Tongue (tissue), 2 donors: Measurements from ENCODE around the gene SYT17. TPM values are rescaled to one million over a fixed set of nuclear protein-coding genes. Genes with fewer than 3 reads are reported as not detected.
"Not testable (repeated sequence)": the region's sequence is repeated elsewhere in the genome, so short reads cannot be mapped to it uniquely, and the experiment has no call there.

Experiments used
- DNase-seq: peaks from one replicate; pipeline ENCODE4 v3.0.0-alpha.2; 2015
- total RNA-seq: library from RNA; depleted of rRNA; stranded (reverse); fragments of >200 nt; gene quantifications from one replicate; pipeline ENCODE4 v1.2.3, GENCODE V29; 2014

Gene SYT17
- total RNA-seq, 1 donor from 2014 or later = 5.8 TPM

DNA sequence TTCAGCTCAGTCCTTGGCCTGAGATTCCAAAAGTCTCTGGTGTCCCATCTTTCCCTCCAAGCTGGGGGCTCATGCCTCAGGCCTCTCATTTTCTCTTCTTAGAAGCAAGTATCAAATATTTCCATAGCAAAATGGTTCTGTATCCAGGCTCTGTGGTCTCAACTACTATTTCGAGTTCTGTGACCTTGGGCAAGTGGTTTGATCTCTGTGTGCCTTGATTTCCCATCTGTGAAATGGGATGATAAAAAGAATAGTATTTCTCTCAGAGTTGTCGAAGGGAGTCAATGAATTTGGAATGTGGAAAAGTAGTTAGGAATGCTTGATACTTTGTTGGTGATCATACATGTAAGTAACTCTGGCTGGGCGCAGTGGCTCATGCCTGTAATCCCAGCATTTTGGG lies 6.4 kb downstream of the SYT17 start:
- DNase-seq = no peak

DNA sequence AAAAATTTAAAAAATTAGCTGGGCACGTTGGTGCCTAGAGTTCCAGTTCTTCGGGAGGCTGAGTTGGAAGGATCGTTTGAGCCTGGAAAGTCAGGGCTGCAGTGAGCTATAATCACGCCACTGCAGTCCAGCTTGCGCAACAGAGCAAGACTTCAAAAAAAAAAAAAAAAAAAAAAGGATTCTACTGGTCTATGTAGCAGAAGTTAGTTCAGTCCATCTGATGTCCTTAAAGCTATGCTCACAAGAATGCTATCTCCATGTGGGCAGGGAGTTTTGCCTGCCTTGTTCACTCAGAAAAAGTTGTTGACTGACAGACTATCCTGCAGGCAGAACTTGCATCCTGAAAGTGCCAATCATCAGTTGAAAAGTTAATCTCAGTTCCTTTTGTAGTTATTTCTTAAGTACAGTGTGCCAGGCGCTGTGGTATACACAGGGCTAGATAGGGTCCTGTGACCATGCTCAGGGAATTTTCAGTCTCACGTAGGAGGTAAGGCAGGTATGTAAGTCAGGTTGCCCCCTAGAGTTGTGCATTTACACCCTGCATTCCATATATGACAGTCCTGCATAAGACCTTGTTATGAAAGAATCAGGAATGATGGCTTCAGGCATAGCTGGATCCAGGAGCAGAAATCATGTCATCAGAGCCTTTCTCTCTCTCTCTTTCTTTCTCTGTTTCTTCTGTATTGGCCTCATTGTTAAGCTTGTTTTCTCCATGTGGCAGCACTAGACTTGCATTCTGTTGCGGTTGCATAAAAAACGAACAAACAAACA lies 7.6 kb downstream of the SYT17 start:
- no peak for DNase-seq

DNA sequence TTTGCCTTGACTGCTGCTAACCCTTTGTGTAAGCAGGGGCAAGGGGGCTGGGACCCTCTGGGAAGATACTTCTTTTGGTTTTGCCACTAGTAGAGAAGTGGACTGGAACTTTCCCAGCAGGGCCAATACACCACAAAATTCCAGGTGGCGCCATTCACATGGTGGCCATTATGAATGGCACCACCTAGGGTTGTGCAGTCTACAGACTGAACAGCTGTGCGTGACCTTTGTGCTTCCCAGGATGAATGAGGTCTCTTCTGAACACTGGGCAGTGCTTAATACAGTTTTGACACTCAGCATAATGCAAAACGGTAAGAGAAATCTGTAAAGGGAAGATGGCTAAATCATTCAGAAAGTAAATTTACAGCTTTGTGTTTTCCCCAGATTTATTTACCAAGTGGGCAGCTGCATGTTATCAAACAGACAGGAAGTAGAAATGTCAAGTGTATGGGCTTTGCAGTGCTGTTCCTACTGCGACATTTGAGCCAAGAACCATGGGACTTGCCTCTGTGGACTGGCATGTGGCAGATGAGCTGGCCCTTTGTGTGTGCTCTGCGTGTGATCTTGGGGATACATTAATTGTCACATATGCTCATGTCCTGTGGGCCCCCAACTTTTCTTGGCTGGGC lies 9.2 kb downstream of the SYT17 start:
- no peak for DNase-seq

DNA sequence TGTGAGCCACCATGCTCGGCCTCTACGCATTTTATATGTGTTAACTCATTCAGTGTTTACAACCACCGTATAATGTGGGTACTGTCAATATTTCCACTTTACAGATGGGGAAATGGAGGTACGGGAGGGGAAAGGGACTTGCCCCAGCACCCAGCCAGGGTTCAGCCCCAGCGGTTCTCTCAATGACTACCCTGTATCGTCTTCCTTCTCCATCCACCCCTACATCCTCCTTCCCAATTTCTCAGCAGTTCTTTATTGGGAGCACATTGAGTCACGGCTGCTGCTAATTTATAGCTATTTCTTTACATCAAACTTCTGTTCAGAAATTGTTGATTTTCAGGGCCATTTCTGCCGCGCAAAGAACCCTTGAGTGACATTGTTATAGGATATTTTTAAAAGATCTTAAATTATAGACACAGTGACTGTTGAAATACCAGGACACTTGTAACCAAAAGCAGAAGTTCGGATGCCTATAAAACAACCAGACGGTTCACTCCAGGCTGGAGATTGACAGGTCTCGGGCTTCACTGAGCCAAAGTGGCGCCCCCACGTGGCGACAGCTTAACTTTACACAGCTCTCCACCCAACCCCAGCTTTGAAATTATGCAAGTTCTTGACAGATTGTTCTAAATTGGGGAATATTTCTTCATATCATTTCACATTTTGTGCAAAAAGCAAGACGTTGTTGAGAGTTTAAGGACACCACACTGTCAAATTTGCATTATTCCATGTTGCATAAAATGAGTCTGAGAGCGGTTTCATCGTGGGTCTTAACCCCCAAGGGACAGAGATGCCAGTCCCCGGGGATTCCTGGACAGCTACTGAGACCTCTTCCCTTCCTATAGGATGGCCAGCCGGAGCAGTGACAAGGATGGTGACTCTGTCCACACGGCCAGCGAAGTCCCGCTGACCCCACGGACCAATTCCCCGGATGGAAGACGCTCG lies 11.8 kb downstream of the SYT17 start:
- DNase-seq = peak; percentile 54

GRCh38 chr16:19180741-19181140 lies 12.7 kb downstream of the SYT17 start:
- DNase-seq = no peak

DNA sequence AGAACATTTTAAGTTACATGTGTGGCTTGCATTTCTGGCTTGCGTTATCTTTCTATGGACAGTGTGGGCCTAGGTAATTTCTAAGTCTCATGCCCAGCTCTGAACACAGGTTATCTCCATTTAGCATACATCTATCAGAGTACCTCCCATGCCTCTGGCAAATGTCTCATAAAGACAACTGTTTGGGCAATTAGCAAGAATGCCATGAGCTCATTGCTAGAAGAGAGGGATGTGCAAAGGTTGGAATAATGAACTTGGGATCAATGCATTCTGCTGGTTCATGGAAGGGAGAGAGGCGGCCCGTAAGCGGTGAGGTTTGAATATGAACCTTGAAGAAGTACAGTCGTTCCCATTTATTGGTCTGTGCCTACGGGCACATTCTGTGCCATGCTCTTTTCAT lies 14.4 kb downstream of the SYT17 start:
- DNase-seq = no peak

- DNase-seq = no peak
Measured at GRCh38 chr16:19183187-19183586, 15.1 kb downstream of the SYT17 start.

DNA sequence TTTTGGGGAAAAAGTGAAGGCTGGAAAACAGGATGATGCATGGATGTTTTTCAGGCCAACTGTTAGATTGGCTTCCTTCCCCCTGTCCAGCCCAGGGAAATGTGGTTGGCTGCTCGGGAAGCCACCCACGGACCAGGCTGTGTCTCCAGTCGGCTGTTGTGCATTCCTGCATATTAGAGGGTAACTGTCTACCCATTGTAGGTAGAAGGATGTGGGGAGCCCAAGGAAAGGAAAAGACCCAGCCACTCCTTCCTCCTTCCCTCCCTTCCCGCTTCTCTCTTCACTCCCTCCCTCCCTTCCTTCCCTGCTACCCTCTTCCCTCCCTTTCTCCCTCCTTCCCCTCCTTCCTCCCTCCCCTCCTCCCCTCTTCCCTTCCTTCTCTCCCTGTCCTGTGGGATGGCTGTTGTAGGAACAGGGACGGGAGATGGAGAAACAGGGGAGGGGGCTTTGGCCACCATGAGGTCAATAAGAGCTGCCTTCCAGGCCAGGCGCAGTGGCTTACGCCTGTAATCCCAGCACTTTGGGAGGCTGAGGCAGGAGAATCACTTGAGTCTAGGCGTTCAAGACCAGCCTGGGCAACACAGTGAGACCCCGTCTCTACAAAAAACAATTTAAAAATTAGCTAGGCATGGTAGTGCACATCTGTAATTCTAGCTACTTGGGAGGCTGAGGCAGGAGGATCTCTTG lies 16.9 kb downstream of the SYT17 start:
- DNase-seq = no peak

- no peak for DNase-seq
Measured at GRCh38 chr16:19185510-19185851, 17.4 kb downstream of the SYT17 start.

GRCh38 chr16:19186408-19186807 lies 18.4 kb downstream of the SYT17 start:
- no peak for DNase-seq

- DNase-seq = not testable (repeated sequence)
Measured at GRCh38 chr16:19187961-19188360, 19.9 kb downstream of the SYT17 start.

- DNase-seq = no peak
Measured at GRCh38 chr16:19188406-19188805, 20.4 kb downstream of the SYT17 start.

GRCh38 chr16:19192865-19193264 lies 24.8 kb downstream of the SYT17 start:
- DNase-seq = no peak

DNA sequence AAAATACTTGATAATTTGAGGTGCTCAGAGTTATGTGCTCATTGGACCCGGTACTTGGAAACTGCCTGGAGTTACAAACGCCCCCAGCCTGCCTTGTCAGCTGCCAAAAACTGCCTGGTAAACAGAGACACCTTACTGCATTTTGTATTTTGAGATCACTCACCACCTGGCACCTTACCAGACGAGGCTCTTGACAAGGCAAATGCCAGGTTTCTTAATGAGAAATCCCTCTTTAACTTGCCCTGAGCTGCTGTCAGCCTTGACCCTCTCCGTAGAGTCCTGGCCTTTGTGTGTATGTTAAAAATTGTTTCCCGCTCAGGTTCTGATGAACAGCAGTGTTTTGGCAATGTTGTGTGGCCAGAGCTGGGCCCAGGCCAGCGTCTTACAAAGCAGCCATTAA lies 28.8 kb downstream of the SYT17 start:
- no peak for DNase-seq

DNA sequence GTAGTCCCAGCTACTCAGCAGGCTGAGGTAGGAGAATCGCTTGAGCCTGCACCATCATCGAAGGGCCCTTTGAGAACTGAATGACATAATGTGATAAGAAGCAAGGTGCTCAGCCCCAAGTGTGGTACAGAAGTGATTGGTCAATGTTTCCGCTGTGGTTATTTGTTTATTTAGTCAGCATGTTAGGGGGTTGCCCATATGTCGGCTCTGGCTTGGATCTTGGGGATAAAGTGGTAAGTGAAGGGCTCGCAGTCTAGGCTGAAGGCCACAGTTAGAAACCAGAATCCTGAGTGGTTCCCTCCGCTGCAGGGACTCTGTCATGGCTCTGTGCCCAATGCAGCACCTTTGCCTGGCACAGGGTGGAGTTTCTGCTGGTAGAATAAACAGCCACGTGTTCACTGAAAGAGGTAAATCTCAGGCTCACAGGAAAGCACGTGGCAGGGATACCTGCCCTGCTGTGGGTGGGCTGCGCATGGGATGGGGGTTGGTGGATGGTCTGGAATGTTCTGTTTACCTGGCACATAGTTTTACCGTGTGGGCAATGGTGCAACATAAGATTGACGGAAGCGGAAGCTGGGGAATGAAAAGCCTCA lies 35.4 kb downstream of the SYT17 start:
- DNase-seq = no peak

DNA sequence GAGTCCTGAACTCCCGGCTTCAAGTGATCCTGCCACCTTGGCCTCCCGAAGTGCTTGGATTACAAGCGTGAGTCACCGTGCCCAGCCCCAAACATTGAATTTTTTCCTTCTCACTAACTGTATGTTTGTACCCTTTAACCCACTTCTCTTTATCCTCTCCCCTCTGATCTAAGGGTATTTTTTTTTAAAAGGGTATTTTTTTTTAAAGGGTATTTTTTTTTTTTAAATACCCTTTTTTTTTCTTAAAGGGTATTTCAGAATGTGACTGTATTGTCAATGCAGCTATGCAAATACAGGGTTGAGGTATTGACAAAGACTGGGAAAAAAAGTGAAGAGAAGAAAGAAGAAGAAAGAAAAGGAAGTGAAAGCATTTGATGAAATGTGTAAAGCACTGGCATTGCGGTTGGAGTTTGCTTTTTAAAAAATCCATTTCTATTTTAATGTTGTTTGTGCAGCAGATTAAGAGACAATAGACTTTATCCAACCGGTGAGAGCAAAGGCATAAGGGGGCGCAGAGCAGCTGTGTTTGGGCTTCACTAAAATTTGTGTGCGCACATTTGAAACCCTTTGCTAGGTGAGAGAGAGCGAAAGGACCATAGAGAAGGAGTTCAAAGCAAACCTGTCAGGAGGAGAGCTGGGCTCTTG lies 42.4 kb downstream of the SYT17 start:
- peak; percentile 8 for DNase-seq

DNA sequence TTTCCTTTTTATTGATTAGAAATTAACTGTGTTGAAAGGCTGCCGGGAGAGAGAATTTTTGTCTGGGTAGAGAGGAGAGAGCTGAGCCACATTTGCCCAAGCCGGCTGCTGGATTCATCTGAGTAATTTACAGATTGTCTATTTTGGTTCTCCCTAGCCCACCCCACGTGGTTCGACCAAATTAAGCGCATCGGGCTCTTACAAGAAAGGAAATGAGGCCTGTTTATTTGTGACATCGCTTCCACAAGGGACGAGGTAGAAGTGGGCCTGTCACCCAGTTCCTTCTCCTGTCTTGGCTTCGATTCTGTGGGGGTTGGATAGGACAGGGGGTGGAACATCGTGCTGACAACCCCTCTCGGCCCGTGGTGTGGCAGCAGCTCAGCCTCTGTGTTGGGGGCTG lies 42.9 kb downstream of the SYT17 start:
- no peak for DNase-seq

- DNase-seq = no peak
Measured at GRCh38 chr16:19212059-19212458, 44.0 kb downstream of the SYT17 start.

DNA sequence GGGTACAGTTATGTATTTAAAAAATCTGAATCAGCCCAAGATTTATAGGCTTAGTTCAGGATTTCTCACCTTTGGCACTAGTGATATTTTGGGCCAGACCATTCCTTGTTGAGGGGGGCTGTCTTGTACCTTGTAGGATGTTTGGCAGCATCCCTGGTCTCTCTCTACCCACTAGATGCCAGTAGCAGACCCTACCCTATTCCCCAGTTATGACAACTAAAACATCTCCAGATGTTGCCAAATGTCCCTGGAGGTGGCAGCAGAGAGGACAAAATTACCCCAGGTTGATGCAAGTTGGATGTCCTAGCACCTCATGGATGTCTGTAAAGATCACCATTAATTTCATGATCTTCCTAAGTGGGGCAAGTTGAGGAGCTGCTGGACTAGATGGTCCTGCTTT lies 45.8 kb downstream of the SYT17 start:
- DNase-seq = no peak

- no peak for DNase-seq
Measured at GRCh38 chr16:19215705-19216104, 47.7 kb downstream of the SYT17 start.

GRCh38 chr16:19218581-19218980 lies 50.5 kb downstream of the SYT17 start:
- DNase-seq = no peak

DNA sequence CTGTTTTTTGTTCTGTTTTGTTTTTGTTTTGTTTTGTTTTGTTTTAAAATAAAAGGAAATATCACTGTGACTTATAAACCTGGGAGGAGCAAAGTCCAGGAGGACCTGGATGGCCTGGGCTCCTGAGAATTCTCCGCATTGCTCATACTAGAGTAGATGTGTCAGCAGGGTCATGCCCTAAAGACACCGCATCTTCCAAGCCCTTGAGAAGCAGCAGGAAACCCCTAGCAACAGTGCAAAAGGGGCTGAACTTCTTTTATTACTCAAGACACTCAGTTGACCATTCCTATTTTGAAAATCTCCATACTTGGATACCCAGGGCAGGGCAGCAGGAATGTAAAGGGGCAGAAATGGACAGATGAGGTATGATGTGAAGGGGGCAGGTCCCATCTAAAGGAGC lies 51.8 kb downstream of the SYT17 start:
- no peak for DNase-seq
